Activated CD8-positive, alpha-beta memory T cell treated with anti-CD3 and anti-CD28 coated beads for 24 hours (primary cell): Measurements from ENCODE around the gene CMTM3.
"Not testable (repeated sequence)": the region's sequence is repeated elsewhere in the genome, so short reads cannot be mapped to it uniquely, and the experiment has no call there.

Source experiments
- DNase-seq: peaks from one replicate; pipeline ENCODE4 v3.0.0-alpha.2; 2020

Gene CMTM3

GRCh38 chr16:66604376-66605176, at the start of gene CMTM3:
TSS of gene CMTM3 (plus strand) at chr16:66604704. CDS start at chr16:66604806, 102 bp downstream.
- DNase-seq = peak; percentile 93

GRCh38 chr16:66560107-66560506, 44.4 kb upstream of the CMTM3 start:
- DNase-seq = no peak

- no peak for DNase-seq
These were observed 43.0 kb upstream of the CMTM3 start for GRCh38 chr16:66561381-66562080.

- no peak for DNase-seq
These were observed 42.1 kb upstream of the CMTM3 start for GRCh38 chr16:66562409-66562808.

- DNase-seq = no peak
These were observed 41.5 kb upstream of the CMTM3 start for GRCh38 chr16:66562986-66563385.

- no peak for DNase-seq
These were observed 40.8 kb upstream of the CMTM3 start for GRCh38 chr16:66563574-66564334.

GRCh38 chr16:66566051-66566901, 38.2 kb upstream of the CMTM3 start, which contains the start of gene CMTM1:
TSS of gene CMTM1 (plus strand) at chr16:66566439. CDS start at chr16:66566514, 75 bp downstream.
- no peak for DNase-seq

GRCh38 chr16:66567270-66567669, 37.2 kb upstream of the CMTM3 start:
- DNase-seq = not testable (repeated sequence)

GRCh38 chr16:66568355-66568754, 36.1 kb upstream of the CMTM3 start:
- no peak for DNase-seq

- no peak for DNase-seq
These were observed 35.4 kb upstream of the CMTM3 start for GRCh38 chr16:66569131-66569530.

GRCh38 chr16:66569827-66570405, 34.6 kb upstream of the CMTM3 start:
- DNase-seq = no peak

GRCh38 chr16:66572356-66572755, 32.1 kb upstream of the CMTM3 start:
- DNase-seq = no peak

GRCh38 chr16:66574081-66574480, 30.4 kb upstream of the CMTM3 start:
- DNase-seq = no peak

- no peak for DNase-seq
These were observed 30.0 kb upstream of the CMTM3 start for GRCh38 chr16:66574531-66574930.

GRCh38 chr16:66575060-66575459, 29.4 kb upstream of the CMTM3 start:
- DNase-seq = no peak

- DNase-seq = no peak
These were observed 28.2 kb upstream of the CMTM3 start for GRCh38 chr16:66576296-66576695.

- DNase-seq = peak; percentile 75
These were observed 25.6 kb upstream of the CMTM3 start, which contains the start of gene CMTM2 for GRCh38 chr16:66578651-66579531. TSS of gene CMTM2 (plus strand) at chr16:66579463. CDS start at chr16:66579608, 145 bp downstream.

GRCh38 chr16:66580605-66581209, 23.8 kb upstream of the CMTM3 start:
- DNase-seq = no peak

GRCh38 chr16:66581246-66581952, 23.1 kb upstream of the CMTM3 start:
- no peak for DNase-seq
